LNCAP (cell line): ENCODE results near the gene ZNF718.

ENCODE experiments used
- TF ChIP-seq, protein P1 (sequence below): fragments of 450-650 bp; IDR thresholded peaks from 2 replicates; pipeline ENCODE4 v1.5.1; 2017; ENCODE audit warnings: mild to moderate bottlenecking

ZNF718 gene

DNA sequence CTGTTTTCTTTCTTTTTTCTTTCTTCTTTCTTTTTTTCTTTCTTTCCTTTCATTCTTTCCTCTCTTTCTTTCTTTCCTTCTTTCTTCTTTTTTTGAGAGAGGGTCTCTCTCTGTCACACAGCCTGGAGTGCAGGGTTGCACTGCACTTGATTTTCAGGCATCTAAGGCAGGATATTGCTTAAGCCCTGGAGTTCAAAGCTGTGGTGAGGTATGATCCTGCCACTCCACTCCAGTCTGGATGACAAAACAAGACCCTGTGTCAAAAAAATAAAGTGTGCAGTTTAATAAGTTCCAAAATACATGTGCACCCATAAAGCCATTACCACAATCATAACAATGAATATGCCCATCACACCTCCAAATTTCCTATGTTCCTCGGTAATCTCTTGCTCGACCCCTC, 10.6 kb upstream of the ZNF718 start:
- TF ChIP-seq, protein P1, sequence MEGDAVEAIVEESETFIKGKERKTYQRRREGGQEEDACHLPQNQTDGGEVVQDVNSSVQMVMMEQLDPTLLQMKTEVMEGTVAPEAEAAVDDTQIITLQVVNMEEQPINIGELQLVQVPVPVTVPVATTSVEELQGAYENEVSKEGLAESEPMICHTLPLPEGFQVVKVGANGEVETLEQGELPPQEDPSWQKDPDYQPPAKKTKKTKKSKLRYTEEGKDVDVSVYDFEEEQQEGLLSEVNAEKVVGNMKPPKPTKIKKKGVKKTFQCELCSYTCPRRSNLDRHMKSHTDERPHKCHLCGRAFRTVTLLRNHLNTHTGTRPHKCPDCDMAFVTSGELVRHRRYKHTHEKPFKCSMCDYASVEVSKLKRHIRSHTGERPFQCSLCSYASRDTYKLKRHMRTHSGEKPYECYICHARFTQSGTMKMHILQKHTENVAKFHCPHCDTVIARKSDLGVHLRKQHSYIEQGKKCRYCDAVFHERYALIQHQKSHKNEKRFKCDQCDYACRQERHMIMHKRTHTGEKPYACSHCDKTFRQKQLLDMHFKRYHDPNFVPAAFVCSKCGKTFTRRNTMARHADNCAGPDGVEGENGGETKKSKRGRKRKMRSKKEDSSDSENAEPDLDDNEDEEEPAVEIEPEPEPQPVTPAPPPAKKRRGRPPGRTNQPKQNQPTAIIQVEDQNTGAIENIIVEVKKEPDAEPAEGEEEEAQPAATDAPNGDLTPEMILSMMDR = no peak

- TF ChIP-seq, protein P1 = no peak
Measured at GRCh38 chr4:114149-114548, 10.2 kb upstream of the ZNF718 start.

DNA sequence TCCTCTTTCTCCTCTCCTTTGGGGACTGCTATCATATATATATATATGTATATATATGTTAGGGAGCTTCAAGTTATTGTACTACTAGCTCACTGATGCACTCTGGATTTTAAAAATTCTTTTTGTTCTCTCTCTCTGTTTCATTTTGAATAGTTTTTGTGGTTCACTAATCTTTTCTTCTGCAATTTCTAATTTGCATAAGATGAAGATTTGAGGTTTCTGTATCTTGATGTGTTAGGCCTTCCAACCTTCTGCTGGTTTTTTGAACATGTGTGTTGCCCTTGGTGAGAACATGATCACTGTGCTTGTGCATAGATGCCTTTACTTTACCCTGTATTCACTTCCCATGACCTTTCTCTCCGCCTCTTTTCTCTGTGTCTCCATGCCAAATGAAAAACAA, 7.8 kb upstream of the ZNF718 start:
- TF ChIP-seq, protein P1 = no peak

- TF ChIP-seq, protein P1 = no peak
Measured at GRCh38 chr4:120616-121015, 3.7 kb upstream of the ZNF718 start.

GRCh38 chr4:121408-122084, 2.8 kb upstream of the ZNF718 start:
- TF ChIP-seq, protein P1 = no peak

DNA sequence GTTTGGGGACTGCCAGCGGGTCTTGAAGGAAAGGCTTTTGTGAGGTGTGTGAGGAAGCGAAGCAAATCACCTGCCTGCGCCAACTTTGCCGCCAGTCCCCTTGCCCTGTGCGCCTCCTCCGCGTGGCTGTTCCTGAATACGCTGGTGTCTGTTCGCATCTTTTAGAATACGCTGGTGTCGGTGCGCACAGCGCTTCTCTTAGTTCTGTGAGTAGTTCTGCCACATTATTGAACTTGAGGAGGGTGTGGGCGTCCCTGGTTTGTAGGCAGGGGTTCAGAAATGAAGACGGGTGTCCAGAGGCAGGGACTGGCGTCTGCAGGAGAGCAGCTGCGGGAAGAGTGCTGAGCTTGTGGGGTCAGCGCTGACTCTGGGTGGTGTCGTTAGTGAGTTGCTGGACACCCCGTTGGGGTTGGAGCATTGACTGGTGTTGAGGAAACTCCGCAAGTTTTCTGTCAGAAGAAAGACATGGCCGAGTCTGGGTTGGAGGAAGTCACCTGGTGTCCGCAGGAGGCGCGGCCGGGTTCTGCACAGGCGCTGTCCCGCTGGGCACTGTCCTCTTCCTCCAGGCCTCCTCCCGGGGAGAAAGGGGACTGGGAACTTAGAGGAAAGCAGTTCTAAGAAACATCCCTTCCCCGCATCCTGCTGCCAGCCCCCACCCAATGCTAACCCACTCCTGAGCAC, 930 bp downstream of the ZNF718 start:
- TF ChIP-seq, protein P1 = no peak

DNA sequence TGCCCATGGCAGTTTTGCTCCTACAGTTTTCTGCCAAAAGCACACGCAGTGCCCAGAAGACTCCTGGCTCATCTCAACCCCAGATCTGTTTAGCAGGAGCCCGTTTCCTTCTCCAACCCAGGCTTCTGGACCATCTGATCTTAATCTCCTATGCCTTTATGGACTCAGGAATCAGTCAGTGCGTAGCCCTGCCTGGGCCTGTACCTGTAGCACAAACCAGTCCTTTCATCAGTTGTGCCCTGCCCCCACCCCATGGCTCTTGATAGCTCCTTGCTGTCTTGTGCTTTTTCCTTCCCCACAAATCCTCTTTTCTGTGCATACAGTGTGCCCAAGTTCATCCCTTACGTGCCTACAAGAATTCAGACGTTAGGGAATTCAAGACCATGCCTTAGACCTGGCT, 1.5 kb downstream of the ZNF718 start:
- TF ChIP-seq, protein P1 = no peak
